ENCODE measurements around the gene MARK3. TPM values are rescaled to one million over a fixed set of nuclear protein-coding genes. Genes with fewer than 3 reads are reported as not detected.

MARK3 gene
- total and polyA plus RNA-seq, 2 of the 13 experiments (the other 11 are each of a cell fraction or from before 2014, with no cell fraction given) = 47.7 to 56.6 TPM

DNA sequence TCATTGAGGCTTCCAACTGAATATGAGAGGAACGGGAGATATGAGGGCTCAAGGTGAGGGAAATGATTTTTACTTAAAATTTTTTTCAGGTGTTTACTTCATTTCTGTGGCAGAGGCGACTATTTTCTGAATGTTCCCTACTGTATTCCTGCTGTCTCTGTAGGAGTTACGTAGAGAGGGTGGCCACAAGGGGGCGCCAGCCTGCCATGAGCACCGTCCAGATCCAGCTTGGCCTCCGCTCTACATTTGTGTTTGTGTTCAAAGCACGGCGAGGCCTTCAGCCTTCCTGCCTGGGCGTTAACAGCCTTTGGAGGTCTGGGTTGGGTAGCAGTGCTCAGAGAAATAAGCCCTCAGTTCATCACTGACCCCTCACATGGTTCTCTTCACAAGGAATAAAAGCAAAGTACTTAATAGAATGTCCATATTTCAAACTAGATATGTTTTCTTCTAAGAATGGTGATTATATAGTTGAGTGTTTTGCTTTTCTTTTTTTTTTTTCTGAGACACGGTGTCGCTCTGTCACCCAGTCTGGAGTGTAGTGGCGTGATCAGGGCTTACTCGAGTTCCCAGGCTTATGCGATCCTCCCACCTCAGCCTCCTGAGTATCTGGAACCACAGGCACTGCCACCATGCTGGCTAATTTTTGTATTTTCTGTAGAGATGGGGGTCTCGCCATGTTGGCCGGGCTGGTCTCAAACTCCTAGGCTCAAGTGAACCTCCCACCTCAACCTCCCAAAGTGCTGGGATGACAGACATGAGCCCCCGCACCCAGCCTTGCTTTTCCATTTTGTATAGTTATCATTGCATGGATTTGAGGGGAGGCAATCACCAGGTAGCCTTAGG lies 115.2 kb downstream of the MARK3 start (continued):
- TF ChIP-seq ZNF260 (CRISPR knock-in tag; IDR thresholded peaks at IDR 0.05; ENCODE audit: borderline replicate concordance, low read depth) (no peak), NONO (IDR thresholded peaks at IDR 0.05) (no peak), NONO (CRISPR knock-in tag; conservative IDR thresholded peaks at IDR 0.05) (0 out of 2 replicates have a peak, but pooled peaks have one; percentile 23), RAD21 (CRISPR knock-in tag; IDR thresholded peaks at IDR 0.05) (peak; percentile 79), NCOA1 (CRISPR knock-in tag; IDR thresholded peaks at IDR 0.05) (no peak), ZNF709 (CRISPR knock-in tag; IDR thresholded peaks at IDR 0.05) (no peak), MEF2D (CRISPR knock-in tag; IDR thresholded peaks at IDR 0.05) (0 out of 2 replicates have a peak, but pooled peaks have one; percentile 23), ZNF562 (CRISPR knock-in tag; IDR thresholded peaks at IDR 0.05; ENCODE audit: borderline replicate concordance) (no peak), ZSCAN31 (CRISPR knock-in tag; IDR thresholded peaks at IDR 0.05; ENCODE audit: low read depth) (no peak), KMT2B (CRISPR knock-in tag; IDR thresholded peaks at IDR 0.05) (0 out of 2 replicates have a peak, but pooled peaks have one; percentile 10), ZNF607 (CRISPR knock-in tag; IDR thresholded peaks at IDR 0.05; ENCODE audit: borderline replicate concordance) (no peak), HIVEP1 (CRISPR knock-in tag; IDR thresholded peaks at IDR 0.05) (no peak), ZKSCAN8 (CRISPR knock-in tag; IDR thresholded peaks at IDR 0.05; ENCODE audit: borderline replicate concordance) (0 out of 2 replicates have a peak, but pooled peaks have one; percentile 42), TAF1 (CRISPR knock-in tag; IDR thresholded peaks at IDR 0.05) (no peak), KLF6 (CRISPR knock-in tag; IDR thresholded peaks at IDR 0.05) (no peak), FOXM1 (CRISPR knock-in tag; IDR thresholded peaks at IDR 0.05) (no peak), TGIF2 (CRISPR knock-in tag; IDR thresholded peaks at IDR 0.05) (no peak), XRCC5 (optimal IDR thresholded peaks at IDR 0.05; ENCODE audit: low read length) (peak; percentile 59), GATAD1 (CRISPR knock-in tag; IDR thresholded peaks at IDR 0.05) (0 out of 2 replicates have a peak, but pooled peaks have one; percentile 33), MAZ (IDR thresholded peaks at IDR 0.05; ENCODE audit: borderline replicate concordance, low read depth, low read length) (no peak), MAZ (CRISPR knock-in tag; IDR thresholded peaks at IDR 0.05; ENCODE audit: low read depth) (peak; percentile 31; the same call in 1 of the 2 replicates), SOX13 (IDR thresholded peaks at IDR 0.05) (no peak), SOX13 (CRISPR knock-in tag; conservative IDR thresholded peaks at IDR 0.05 in 1 of 2, IDR thresholded peaks at IDR 0.05 in 1 of 2) (no peak)
- TF ChIP-seq, protein P1, sequence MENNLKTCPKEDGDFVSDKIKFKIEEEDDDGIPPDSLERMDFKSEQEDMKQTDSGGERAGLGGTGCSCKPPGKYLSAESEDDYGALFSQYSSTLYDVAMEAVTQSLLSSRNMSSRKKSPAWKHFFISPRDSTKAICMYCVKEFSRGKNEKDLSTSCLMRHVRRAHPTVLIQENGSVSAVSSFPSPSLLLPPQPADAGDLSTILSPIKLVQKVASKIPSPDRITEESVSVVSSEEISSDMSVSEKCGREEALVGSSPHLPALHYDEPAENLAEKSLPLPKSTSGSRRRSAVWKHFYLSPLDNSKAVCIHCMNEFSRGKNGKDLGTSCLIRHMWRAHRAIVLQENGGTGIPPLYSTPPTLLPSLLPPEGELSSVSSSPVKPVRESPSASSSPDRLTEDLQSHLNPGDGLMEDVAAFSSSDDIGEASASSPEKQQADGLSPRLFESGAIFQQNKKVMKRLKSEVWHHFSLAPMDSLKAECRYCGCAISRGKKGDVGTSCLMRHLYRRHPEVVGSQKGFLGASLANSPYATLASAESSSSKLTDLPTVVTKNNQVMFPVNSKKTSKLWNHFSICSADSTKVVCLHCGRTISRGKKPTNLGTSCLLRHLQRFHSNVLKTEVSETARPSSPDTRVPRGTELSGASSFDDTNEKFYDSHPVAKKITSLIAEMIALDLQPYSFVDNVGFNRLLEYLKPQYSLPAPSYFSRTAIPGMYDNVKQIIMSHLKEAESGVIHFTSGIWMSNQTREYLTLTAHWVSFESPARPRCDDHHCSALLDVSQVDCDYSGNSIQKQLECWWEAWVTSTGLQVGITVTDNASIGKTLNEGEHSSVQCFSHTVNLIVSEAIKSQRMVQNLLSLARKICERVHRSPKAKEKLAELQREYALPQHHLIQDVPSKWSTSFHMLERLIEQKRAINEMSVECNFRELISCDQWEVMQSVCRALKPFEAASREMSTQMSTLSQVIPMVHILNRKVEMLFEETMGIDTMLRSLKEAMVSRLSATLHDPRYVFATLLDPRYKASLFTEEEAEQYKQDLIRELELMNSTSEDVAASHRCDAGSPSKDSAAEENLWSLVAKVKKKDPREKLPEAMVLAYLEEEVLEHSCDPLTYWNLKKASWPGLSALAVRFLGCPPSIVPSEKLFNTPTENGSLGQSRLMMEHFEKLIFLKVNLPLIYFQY (CRISPR knock-in tag; IDR thresholded peaks at IDR 0.05; ENCODE audit: borderline replicate concordance) = no peak
- TF ChIP-seq, protein P2, sequence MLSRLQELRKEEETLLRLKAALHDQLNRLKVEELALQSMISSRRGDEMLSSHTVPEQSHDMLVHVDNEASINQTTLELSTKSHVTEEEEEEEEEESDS (CRISPR knock-in tag; IDR thresholded peaks at IDR 0.05; ENCODE audit: borderline replicate concordance) = no peak
- TF ChIP-seq, protein P3, sequence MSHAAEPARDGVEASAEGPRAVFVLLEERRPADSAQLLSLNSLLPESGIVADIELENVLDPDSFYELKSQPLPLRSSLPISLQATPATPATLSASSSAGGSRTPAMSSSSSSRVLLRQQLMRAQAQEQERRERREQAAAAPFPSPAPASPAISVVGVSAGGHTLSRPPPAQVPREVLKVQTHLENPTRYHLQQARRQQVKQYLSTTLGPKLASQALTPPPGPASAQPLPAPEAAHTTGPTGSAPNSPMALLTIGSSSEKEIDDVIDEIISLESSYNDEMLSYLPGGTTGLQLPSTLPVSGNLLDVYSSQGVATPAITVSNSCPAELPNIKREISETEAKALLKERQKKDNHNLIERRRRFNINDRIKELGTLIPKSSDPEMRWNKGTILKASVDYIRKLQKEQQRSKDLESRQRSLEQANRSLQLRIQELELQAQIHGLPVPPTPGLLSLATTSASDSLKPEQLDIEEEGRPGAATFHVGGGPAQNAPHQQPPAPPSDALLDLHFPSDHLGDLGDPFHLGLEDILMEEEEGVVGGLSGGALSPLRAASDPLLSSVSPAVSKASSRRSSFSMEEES (CRISPR knock-in tag; IDR thresholded peaks at IDR 0.05) = no peak
